Measurements from ENCODE around the gene UTP18.
A peak's percentile ranks its signal among the peaks of the same experiment; 100 is the strongest.
"Not testable (repeated sequence)": the region's sequence is repeated elsewhere in the genome, so short reads cannot be mapped to it uniquely, and the experiment has no call there.

The UTP18 gene

GRCh38 chr17:51259564-51260236 is 646 bp upstream of the UTP18 start, which contains the start of gene MBTD1:
TSS of gene MBTD1 (minus strand) at chr17:51260049. CDS start at chr17:51225161, 34,888 bp downstream.
- peak; percentile 97 for DNase-seq

GRCh38 chr17:51261024-51261963 is 948 bp downstream of the UTP18 start:
- peak; percentile 7 for DNase-seq

GRCh38 chr17:51263006-51263405 is 2.7 kb downstream of the UTP18 start:
- no peak for DNase-seq

- not testable (repeated sequence) for DNase-seq
Observed at GRCh38 chr17:51264466-51264865, 4.1 kb downstream of the UTP18 start.

GRCh38 chr17:51269991-51270390 is 9.6 kb downstream of the UTP18 start:
- DNase-seq, result no peak

GRCh38 chr17:51270636-51271035 is 10.3 kb downstream of the UTP18 start:
- DNase-seq, result no peak

- no peak for DNase-seq
Observed at GRCh38 chr17:51272812-51273211, 12.5 kb downstream of the UTP18 start.

GRCh38 chr17:51275381-51275780 is 15.0 kb downstream of the UTP18 start:
- no peak for DNase-seq

GRCh38 chr17:51279183-51279582 is 18.8 kb downstream of the UTP18 start:
- DNase-seq, result no peak

GRCh38 chr17:51287412-51287811 is 27.1 kb downstream of the UTP18 start:
- DNase-seq, result no peak

- no peak for DNase-seq
Observed at GRCh38 chr17:51289696-51290111, 29.4 kb downstream of the UTP18 start.

- DNase-seq, result not testable (repeated sequence)
Observed at GRCh38 chr17:51294338-51294737, 34.0 kb downstream of the UTP18 start.

- DNase-seq, result peak; percentile 27
Observed at GRCh38 chr17:51298508-51299371, 38.4 kb downstream of the UTP18 start.

GRCh38 chr17:51299859-51300258 is 39.5 kb downstream of the UTP18 start:
- DNase-seq, result no peak

- DNase-seq, result no peak
Observed at GRCh38 chr17:51305182-51305581, 44.8 kb downstream of the UTP18 start.

- DNase-seq, result not testable (repeated sequence)
Observed at GRCh38 chr17:51312003-51312402, 51.7 kb downstream of the UTP18 start.

GRCh38 chr17:51319186-51319585 is 58.8 kb downstream of the UTP18 start:
- no peak for DNase-seq

GRCh38 chr17:51322390-51323029 is 62.2 kb downstream of the UTP18 start:
- peak; percentile 13 for DNase-seq

GRCh38 chr17:51325471-51325870 is 65.1 kb downstream of the UTP18 start:
- no peak for DNase-seq

GRCh38 chr17:51330861-51331503 is 70.6 kb downstream of the UTP18 start:
- DNase-seq, result not testable (repeated sequence)

- DNase-seq, result no peak
Observed at GRCh38 chr17:51335006-51335590, 74.8 kb downstream of the UTP18 start.

Measured in CD4-positive, alpha-beta T cell treated with Interleukin-17A for 1 hour (primary cell).